Liver (tissue), 3 donors: ENCODE measurements around the gene ZSWIM4.

Experiments used
- CTCF ChIP-seq: fragments of 150-350 bp; IDR thresholded peaks from 2 replicates; pipeline ENCODE4 v1.5.1; 2017; ENCODE audit warnings: improper control_type of control experiment, low read depth, low read length; ENCODE audit not compliant: missing input control
- FOXA1 ChIP-seq: IDR thresholded peaks from 2 replicates; pipeline ENCODE4 v1.6.1; 2016; ENCODE audit warnings: antibody characterized with exemption
- GABPA ChIP-seq, 2 donors: IDR thresholded peaks in 1 of 2; conservative IDR thresholded peaks in 1 of 2; 2 replicates each; pipeline ENCODE4 v1.6.1; 2016; ENCODE audit warnings: antibody characterized with exemption in 2 of 2, mild to moderate bottlenecking in 1 of 2, moderate library complexity in 1 of 2
- HNF4A ChIP-seq, 2 donors: conservative IDR thresholded peaks; 2 replicates each; pipeline ENCODE4 v1.6.1; 2016; ENCODE audit warnings: antibody characterized with exemption in 2 of 2, mild to moderate bottlenecking in 2 of 2
- HNF4G ChIP-seq: IDR thresholded peaks from 2 replicates; pipeline ENCODE4 v1.6.1; 2016; ENCODE audit warnings: antibody characterized with exemption
- JUND ChIP-seq, 2 donors: IDR thresholded peaks; 2 replicates each; pipeline ENCODE4 v1.6.1; 2016; ENCODE audit warnings: antibody characterized with exemption in 2 of 2
- REST ChIP-seq: IDR thresholded peaks from 2 replicates; pipeline ENCODE4 v1.6.1; 2016; ENCODE audit warnings: antibody characterized with exemption, mild to moderate bottlenecking
- SP1 ChIP-seq: IDR thresholded peaks from 2 replicates; pipeline ENCODE4 v1.6.1; 2018; ENCODE audit warnings: antibody characterized with exemption, mild to moderate bottlenecking
- YY1 ChIP-seq: IDR thresholded peaks from 2 replicates; pipeline ENCODE4 v1.6.1; 2016; ENCODE audit warnings: antibody characterized with exemption, mild to moderate bottlenecking
- donor health status: healthy.
- donor health status: healthy.

- no peak for TF ChIP-seq CTCF
- no peak for TF ChIP-seq JUND (IDR thresholded peaks at IDR 0.05)
- TF ChIP-seq YY1 = no peak
- TF ChIP-seq FOXA1 = no peak
- no peak for TF ChIP-seq GABPA (IDR thresholded peaks at IDR 0.05 in 1 of 2, conservative IDR thresholded peaks at IDR 0.05 in 1 of 2)
- no peak for TF ChIP-seq HNF4G
- no peak for TF ChIP-seq REST
- TF ChIP-seq HNF4A (conservative IDR thresholded peaks at IDR 0.05) = no peak
- TF ChIP-seq SP1 = no peak
Observed at GRCh38 chr19:13788991-13789390, 6.3 kb upstream of the ZSWIM4 start.
